Mesendoderm (in vitro differentiated cells): Measurements from ENCODE around the gene ADAMTS15.

Experiments used
- DNase-seq: peaks from one replicate; pipeline ENCODE4 v3.0.0; 2013
- H2AK5ac ChIP-seq: 2 replicates; pipeline ENCODE4 v1.6.1; 2013; ENCODE audit warnings: low read length, inconsistent platforms
- H2BK120ac ChIP-seq: 2 replicates; pipeline ENCODE4 v1.6.1; 2013; ENCODE audit warnings: low read depth, mild to moderate bottlenecking, low read length, moderate library complexity, mixed read lengths
- H2BK15ac ChIP-seq: replicated peaks from 2 replicates; pipeline ENCODE4 v1.6.1; 2013; ENCODE audit warnings: low read depth, mild to moderate bottlenecking, moderate library complexity
- H2BK5ac ChIP-seq: 2 replicates; pipeline ENCODE4 v1.6.1; 2013; ENCODE audit warnings: low read length, inconsistent platforms
- H3K18ac ChIP-seq: 2 replicates; pipeline ENCODE4 v1.6.1; 2013; ENCODE audit warnings: mild to moderate bottlenecking, low read length, mixed read lengths
- H3K23ac ChIP-seq: one replicate; pipeline ENCODE4 v1.6.1; 2013; ENCODE audit warnings: low read length
- H3K27ac ChIP-seq: 2 replicates; pipeline ENCODE4 v1.5.1; 2013; ENCODE audit warnings: low read depth, mild to moderate bottlenecking, inconsistent platforms, low read length, moderate library complexity
- H3K27me3 ChIP-seq: 2 replicates; pipeline ENCODE4 v1.6.1; 2013; ENCODE audit warnings: low read length, control low read depth, mild to moderate bottlenecking, inconsistent platforms; ENCODE audit not compliant: insufficient read depth, poor library complexity
- H3K36me3 ChIP-seq: 2 replicates; pipeline ENCODE4 v1.6.1; 2013; ENCODE audit warnings: low read length, inconsistent platforms; ENCODE audit not compliant: control insufficient read depth, insufficient read depth
- H3K4ac ChIP-seq: one replicate; pipeline ENCODE4 v1.6.1; 2013; ENCODE audit warnings: low read depth, mild to moderate bottlenecking, low read length, moderate library complexity
- H3K4me1 ChIP-seq: 2 replicates; pipeline ENCODE4 v1.6.1; 2013; ENCODE audit warnings: low read depth, low read length, inconsistent platforms; ENCODE audit not compliant: control insufficient read depth
- H3K4me2 ChIP-seq: 2 replicates; pipeline ENCODE4 v1.6.1; 2013; ENCODE audit warnings: low read length
- H3K4me3 ChIP-seq: 2 replicates; pipeline ENCODE4 v1.5.1; 2013; ENCODE audit warnings: mild to moderate bottlenecking, low read length
- H3K56ac ChIP-seq: one replicate; pipeline ENCODE4 v1.6.1; 2013; ENCODE audit warnings: low read length
- H3K79me1 ChIP-seq: 2 replicates; pipeline ENCODE4 v1.6.1; 2013; ENCODE audit warnings: low read length, inconsistent platforms
- H3K79me2 ChIP-seq: 2 replicates; pipeline ENCODE4 v1.6.1; 2013; ENCODE audit warnings: mild to moderate bottlenecking, low read length; ENCODE audit not compliant: control insufficient read depth, insufficient read depth
- H3K9ac ChIP-seq: 2 replicates; pipeline ENCODE4 v1.6.1; 2013; ENCODE audit warnings: low read length, inconsistent platforms
- H4K5ac ChIP-seq: one replicate; pipeline ENCODE4 v1.6.1; 2013; ENCODE audit warnings: low read length
- H4K8ac ChIP-seq: one replicate; pipeline ENCODE4 v1.6.1; 2013; ENCODE audit warnings: low read depth, mild to moderate bottlenecking, control low read depth, low read length, moderate library complexity
- WGBS: extraction: QIAGEN DNeasy Blood & Tissue Kit; methylation state at CpG from one replicate; pipeline ENCODE4 v1.1.7; 2013; ENCODE audit warnings: low lambda C conversion rate, missing lambda C conversion rate; ENCODE audit not compliant: insufficient coverage; ENCODE audit errors: extremely low coverage; 5-methylcytosine and 5-hydroxymethylcytosine counted together

ADAMTS15 gene

DNA sequence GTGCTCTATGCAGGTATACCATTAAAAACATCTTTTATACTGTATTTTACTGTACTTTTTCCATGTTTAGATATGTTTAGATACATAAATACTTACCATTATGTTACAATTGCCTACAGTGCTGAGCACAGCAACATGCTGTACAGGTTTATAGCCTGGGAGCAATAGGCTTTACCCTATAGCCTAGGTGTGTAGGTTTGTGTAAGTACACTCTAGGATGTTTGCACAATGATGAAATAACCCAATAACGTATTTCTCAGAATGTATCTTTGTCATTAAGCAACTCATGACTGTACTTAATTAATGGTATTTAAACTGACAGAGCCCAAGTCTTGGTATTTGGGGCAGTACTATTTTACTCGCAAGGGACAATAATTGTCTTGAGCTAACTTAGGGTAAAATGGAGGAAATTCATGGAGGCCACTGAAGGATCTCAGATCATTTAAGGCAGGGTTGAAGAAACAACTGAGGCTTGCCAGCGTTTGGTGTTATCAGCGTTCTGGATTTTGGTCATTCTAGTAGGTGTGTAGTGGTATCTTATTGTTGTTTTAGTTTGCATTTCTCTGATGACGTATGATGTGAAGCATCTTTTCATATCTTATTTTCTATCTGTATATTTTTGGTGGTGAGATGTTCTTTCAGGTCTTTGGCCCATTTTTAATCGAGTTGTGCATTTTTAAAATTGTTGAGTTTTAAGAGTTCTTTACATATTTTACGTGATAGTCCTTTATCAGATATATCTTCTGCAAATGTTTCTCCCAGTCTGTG, 42.4 kb downstream of the ADAMTS15 start:
- Histone ChIP-seq H4K8ac (no peak overlapping the region), H3K4ac (no peak overlapping the region), H2BK5ac (no peak overlapping the region), H3K79me1 (no peaks in the 10 kb centered on the region), H3K18ac (no peak overlapping the region), H3K4me1 (no peaks in the 10 kb centered on the region), H3K27ac (no peak overlapping the region), H3K36me3 (no peaks in the 10 kb centered on the region), H3K79me2 (no peaks in the 10 kb centered on the region), H3K9ac (no peak overlapping the region), H2AK5ac (no peak overlapping the region), H2BK15ac (no peak overlapping the region), H3K4me2 (no peak overlapping the region), H2BK120ac (no peak overlapping the region), H3K56ac (no peak overlapping the region), H3K4me3 (no peak overlapping the region), H3K23ac (no peak overlapping the region), H3K27me3 (no peaks in the 10 kb centered on the region), H4K5ac (no peak overlapping the region)
- WGBS, result no CpG with 5 or more reads among the region's 7 CpGs
- DNase-seq, result no peak

DNA sequence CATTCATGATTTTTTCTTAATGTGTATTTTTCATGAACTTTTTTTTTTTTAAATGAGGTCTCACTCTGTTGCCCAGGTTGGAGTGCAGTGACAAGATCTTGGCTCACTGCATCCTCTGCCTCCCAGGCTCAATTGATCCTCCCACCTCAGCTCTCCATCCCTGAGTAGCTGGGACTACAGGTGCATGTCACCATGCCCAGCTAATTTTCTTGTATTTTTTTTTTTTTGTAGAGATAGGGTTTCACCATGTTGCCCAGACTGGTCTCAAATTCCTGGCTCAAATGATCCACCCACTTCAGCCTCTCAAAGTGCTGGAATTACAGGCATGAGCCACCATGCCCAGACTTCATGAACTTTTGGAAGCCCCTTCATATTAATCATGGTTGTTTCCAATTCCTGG, 49.7 kb downstream of the ADAMTS15 start:
- Histone ChIP-seq H3K79me1 (no peaks in the 10 kb centered on the region), H3K23ac (no peak overlapping the region), H3K4me2 (no peak overlapping the region), H3K9ac (no peak overlapping the region), H4K5ac (no peak overlapping the region), H3K4ac (no peak overlapping the region), H2AK5ac (no peak overlapping the region), H3K27me3 (no peaks in the 10 kb centered on the region), H3K56ac (no peak overlapping the region), H3K79me2 (no peaks in the 10 kb centered on the region), H2BK5ac (no peak overlapping the region), H3K27ac (no peak overlapping the region), H2BK120ac (no peak overlapping the region), H4K8ac (no peak overlapping the region), H3K4me1 (no peaks in the 10 kb centered on the region), H2BK15ac (no peak overlapping the region), H3K4me3 (no peak overlapping the region), H3K18ac (no peak overlapping the region), H3K36me3 (no peaks in the 10 kb centered on the region)
- DNase-seq, result no peak

GRCh38 chr11:130499828-130500227, 51.4 kb downstream of the ADAMTS15 start:
- DNase-seq, result no peak
- Histone ChIP-seq H2BK120ac (no peak overlapping the region), H3K4me1 (no peaks in the 10 kb centered on the region), H3K56ac (no peak overlapping the region), H3K36me3 (no peaks in the 10 kb centered on the region), H3K27me3 (no peaks in the 10 kb centered on the region), H2AK5ac (no peak overlapping the region), H3K79me1 (no peaks in the 10 kb centered on the region), H3K79me2 (no peaks in the 10 kb centered on the region), H4K5ac (no peak overlapping the region), H2BK5ac (no peak overlapping the region), H2BK15ac (no peak overlapping the region), H3K4ac (no peak overlapping the region), H3K18ac (no peak overlapping the region), H3K23ac (no peak overlapping the region), H3K27ac (no peak overlapping the region), H4K8ac (no peak overlapping the region), H3K9ac (no peak overlapping the region), H3K4me3 (no peak overlapping the region), H3K4me2 (no peak overlapping the region)

DNA sequence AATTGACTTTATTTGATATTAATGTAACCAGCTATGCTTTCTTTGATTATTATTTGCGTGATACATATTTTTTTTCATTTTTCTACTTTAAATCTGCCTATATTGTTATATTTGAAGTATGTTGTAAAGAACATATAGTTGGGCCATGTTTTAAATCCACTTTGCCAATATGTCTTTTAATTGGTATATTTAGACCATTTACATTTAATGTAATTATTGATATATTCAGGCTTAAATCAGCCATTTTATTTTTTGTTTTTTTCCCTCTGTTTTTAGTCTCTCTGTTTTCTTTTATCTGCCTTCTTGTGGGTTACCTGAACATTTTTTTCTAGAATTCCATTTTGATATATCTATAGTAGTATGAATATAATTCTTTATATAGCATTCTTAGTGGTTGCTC, 55.9 kb downstream of the ADAMTS15 start:
- WGBS, result no CpG with 5 or more reads among the region's 1 CpG

DNA sequence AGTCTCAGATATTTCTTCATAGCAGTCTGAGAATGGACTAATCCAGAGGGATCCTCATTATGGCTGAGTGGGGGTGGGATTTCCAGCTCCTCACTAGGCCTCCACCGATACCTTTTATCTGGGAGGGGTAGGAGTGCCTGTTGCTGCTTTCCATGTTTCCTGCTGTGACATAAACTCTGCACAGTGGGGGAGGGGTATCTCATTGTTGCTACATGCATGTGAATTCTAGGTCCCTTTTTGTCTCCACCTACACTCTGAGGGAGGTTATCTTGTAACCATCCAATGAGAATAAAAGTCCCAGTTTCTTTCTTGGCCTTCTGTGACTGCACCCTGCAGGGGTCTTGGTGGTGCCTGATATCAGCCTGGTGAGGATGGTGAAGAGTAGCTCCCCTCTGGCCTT, 60.5 kb downstream of the ADAMTS15 start:
- WGBS, result no CpG with 5 or more reads among the region's 1 CpG
- H3K23ac ChIP-seq, result no peak overlapping the region
- H3K79me2 ChIP-seq, result no peaks in the 10 kb centered on the region

More for the DNA sequence above, 55.9 kb downstream of the ADAMTS15 start:
- Histone ChIP-seq H3K56ac (no peak overlapping the region), H3K23ac (no peak overlapping the region), H3K27me3 (no peaks in the 10 kb centered on the region), H2BK15ac (no peak overlapping the region), H3K4me2 (no peak overlapping the region), H3K36me3 (no peaks in the 10 kb centered on the region), H3K79me2 (no peaks in the 10 kb centered on the region), H2BK5ac (no peak overlapping the region), H3K4me3 (no peak overlapping the region), H3K79me1 (no peaks in the 10 kb centered on the region), H3K4me1 (no peaks in the 10 kb centered on the region), H3K27ac (no peak overlapping the region), H3K9ac (no peak overlapping the region), H4K8ac (no peak overlapping the region), H2AK5ac (no peak overlapping the region), H3K4ac (no peak overlapping the region), H2BK120ac (no peak overlapping the region), H4K5ac (no peak overlapping the region), H3K18ac (no peak overlapping the region)
- DNase-seq, result no peak

GRCh38 chr11:130509942-130510341, 61.5 kb downstream of the ADAMTS15 start:
- no peak overlapping the region for H2BK120ac ChIP-seq

More for the DNA sequence above, 60.5 kb downstream of the ADAMTS15 start:
- H3K79me1 ChIP-seq, result no peaks in the 10 kb centered on the region
- H3K4me1 ChIP-seq, result no peaks in the 10 kb centered on the region
- H3K9ac ChIP-seq, result no peak overlapping the region
- H2BK120ac ChIP-seq, result no peak overlapping the region
- no peak overlapping the region for H3K4me3 ChIP-seq
- no peak overlapping the region for H3K18ac ChIP-seq
- H3K4ac ChIP-seq, result no peak overlapping the region
- no peak overlapping the region for H3K27ac ChIP-seq
- no peak overlapping the region for H4K8ac ChIP-seq
- no peak overlapping the region for H3K4me2 ChIP-seq
- H2BK15ac ChIP-seq, result no peak overlapping the region
- DNase-seq, result peak; percentile 84
- H2BK5ac ChIP-seq, result no peak overlapping the region
- H4K5ac ChIP-seq, result no peak overlapping the region
- no peaks in the 10 kb centered on the region for H3K36me3 ChIP-seq
- no peak overlapping the region for H2AK5ac ChIP-seq
- no peak overlapping the region for H3K56ac ChIP-seq
- no peaks in the 10 kb centered on the region for H3K27me3 ChIP-seq

More at GRCh38 chr11:130509942-130510341, 61.5 kb downstream of the ADAMTS15 start:
- Histone ChIP-seq H3K4me2 (no peak overlapping the region), H3K79me2 (no peaks in the 10 kb centered on the region), H2AK5ac (no peak overlapping the region), H4K8ac (no peak overlapping the region), H3K27me3 (no peaks in the 10 kb centered on the region), H3K4ac (no peak overlapping the region), H3K4me3 (no peak overlapping the region), H3K27ac (no peak overlapping the region), H4K5ac (no peak overlapping the region), H3K79me1 (no peaks in the 10 kb centered on the region), H3K18ac (no peak overlapping the region), H3K56ac (peak overlapping the region; percentile 1), H3K4me1 (no peaks in the 10 kb centered on the region), H2BK15ac (no peak overlapping the region), H2BK5ac (no peak overlapping the region), H3K36me3 (no peaks in the 10 kb centered on the region), H3K23ac (no peak overlapping the region), H3K9ac (no peak overlapping the region)
- no peak for DNase-seq
- WGBS, result no CpG with 5 or more reads among the region's 2 CpGs
